K562 (cell line): Measurements from ENCODE around the gene DOCK3. TPM values are rescaled to one million over a fixed set of nuclear protein-coding genes. Genes with fewer than 3 reads are reported as not detected.

Source experiments
- ATAC-seq: fragments of 200-7000 bp; cut with Tn5 transposase; 3 replicates; pipeline ENCODE4 v1.9.1; 2020; ENCODE audit warnings: moderate library complexity
- BruUV-seq: library from RNA; stranded (reverse); fragments of 400-500 nt; replicated peaks from 2 replicates; lab custom pipeline; 2021; lab: Mats Ljungman, UMichigan
- CTCF ChIA-PET: fragments of 300-600 bp; formaldehyde crosslinking; extraction: SDS; loops from one replicate; lab custom pipeline; 2021; ENCODE audit warnings: low intra/inter-chr PET ratio; lab: Yijun Ruan, JAX
- POLR2A ChIA-PET: fragments of 300-600, 350-650 bp; sonication (Branson Sonifier 250); formaldehyde crosslinking; extraction: SDS; loops from one replicate; lab custom pipeline; 2021; ENCODE audit warnings: antibody characterized with exemption, inconsistent platforms; lab: Yijun Ruan, JAX
- DNase-seq, 4 experiments: peaks; one replicate each; pipeline versions ENCODE4 v3.0.0 to v3.0.0-alpha.2; 2011 to 2018; ENCODE audit warnings: low spot score in 3 of 4, mixed read lengths in 3 of 4; ENCODE audit errors: extremely low read depth in 1 of 4
- FAIRE-seq: peaks from 2 replicates; lab custom pipeline; 2011; peaks lifted over from hg19 to GRCh38; lab: Jason Lieb, UNC
- H2AFZ ChIP-seq: 2 replicates; pipeline ENCODE4 v1.6.0; 2011; ENCODE audit warnings: low read depth, low read length, control low read depth, inconsistent platforms
- H3K27ac ChIP-seq: fragments of 200-600 bp; 3 replicates; pipeline ENCODE4 v1.8.0; 2011; ENCODE audit warnings: low read depth, mild to moderate bottlenecking, control low read depth, inconsistent platforms, low read length, moderate library complexity, mixed read lengths; ENCODE audit errors: extremely low read depth
- H3K27me3 ChIP-seq, 2 experiments: fragments of 300-600 bp in 1 of 2; 2 replicates in 1 of 2; 3 replicates in 1 of 2; pipeline versions ENCODE4 v1.6.0 to v1.8.0; 2011; ENCODE audit warnings: inconsistent platforms in 2 of 2, low read length in 2 of 2, mild to moderate bottlenecking in 1 of 2, mixed read lengths in 1 of 2, moderate library complexity in 1 of 2; ENCODE audit not compliant: control insufficient read depth in 2 of 2, insufficient read depth in 2 of 2
- H3K36me3 ChIP-seq: fragments of 300-600 bp; 3 replicates; pipeline ENCODE4 v1.8.0; 2011; ENCODE audit warnings: mild to moderate bottlenecking, low read length, inconsistent platforms; ENCODE audit not compliant: control insufficient read depth, insufficient read depth
- H3K4me1 ChIP-seq, 2 experiments: fragments of 200-600 bp in 1 of 2; replicated peaks in 1 of 2; 2 replicates in 1 of 2; 3 replicates in 1 of 2; pipeline versions ENCODE4 v1.5.1 to v1.8.0; 2011; ENCODE audit warnings: inconsistent platforms in 2 of 2, low read length in 2 of 2, mild to moderate bottlenecking in 1 of 2, mixed read lengths in 1 of 2, moderate library complexity in 1 of 2; ENCODE audit not compliant: control insufficient read depth in 2 of 2, insufficient read depth in 2 of 2
- H3K4me2 ChIP-seq: 2 replicates; pipeline ENCODE4 v1.6.1; 2011; ENCODE audit warnings: low read length, control low read depth, inconsistent platforms, mixed read lengths; ENCODE audit not compliant: insufficient read depth
- H3K4me3 ChIP-seq: fragments of 200-600 bp; sonication (generic), shearing (Covaris generic); 2 replicates; pipeline ENCODE4 v1.5.1; 2016; ENCODE audit warnings: control low read depth, inconsistent platforms
- H3K79me2 ChIP-seq: fragments of 200-600 bp; 3 replicates; pipeline ENCODE4 v1.8.0; 2011; ENCODE audit warnings: low read length, inconsistent platforms; ENCODE audit not compliant: control insufficient read depth, insufficient read depth
- H3K9ac ChIP-seq, 2 experiments: 2 replicates each; pipeline versions ENCODE4 v1.6.0 to v1.6.1; 2011; ENCODE audit warnings: low read depth in 2 of 2, low read length in 2 of 2, control low read depth in 1 of 2, inconsistent platforms in 1 of 2, mild to moderate bottlenecking in 1 of 2, mixed read lengths in 1 of 2; ENCODE audit not compliant: insufficient read depth in 1 of 2
- H3K9me1 ChIP-seq: one replicate; pipeline ENCODE4 v1.6.0; 2011; ENCODE audit warnings: inconsistent platforms, mild to moderate bottlenecking, low read length, moderate library complexity; ENCODE audit not compliant: control insufficient read depth, insufficient read depth
- H3K9me3 ChIP-seq: replicated peaks from 2 replicates; pipeline ENCODE4 v1.5.1; 2011; ENCODE audit warnings: low read depth, low read length, inconsistent platforms; ENCODE audit not compliant: control insufficient read depth, insufficient read depth
- H4K20me1 ChIP-seq: replicated peaks from 2 replicates; pipeline ENCODE4 v1.6.1; 2011; ENCODE audit warnings: low read length, inconsistent platforms, mixed read lengths; ENCODE audit not compliant: control insufficient read depth, insufficient read depth
- CAMTA2 ChIP-seq: fragments of 250-450 bp; sonication (Bioruptor Pico); conservative IDR thresholded peaks from 2 replicates; pipeline ENCODE4 v1.5.1; 2022
- DACH1 ChIP-seq: fragments of 450-650 bp; IDR thresholded peaks from 2 replicates; pipeline ENCODE4 v1.6.1; 2018; ENCODE audit not compliant: partially characterized antibody
- E2F4 ChIP-seq: sonication (generic); formaldehyde crosslinking; IDR thresholded peaks from 2 replicates; pipeline ENCODE4 v1.8.0; 2022; ENCODE audit warnings: mild to moderate bottlenecking, low read depth, missing genetic modification reagents
- ESRRB ChIP-seq: fragments of 250-450 bp; sonication (Bioruptor Pico); IDR thresholded peaks from 2 replicates; pipeline ENCODE4 v1.5.0; 2020; ENCODE audit warnings: mild to moderate bottlenecking, moderate library complexity, borderline replicate concordance
- HDAC1 ChIP-seq, 2 experiments: fragments of 450-650 bp; IDR thresholded peaks; 2 replicates each; pipeline ENCODE4 v1.6.1; 2016 to 2017; ENCODE audit warnings: inconsistent platforms in 1 of 2, mild to moderate bottlenecking in 1 of 2, moderate library complexity in 1 of 2
- IFI16 ChIP-seq: fragments of 250-450 bp; sonication (Bioruptor Pico); IDR thresholded peaks from 2 replicates; pipeline ENCODE4 v2.1.2; 2022; ENCODE audit warnings: mild to moderate bottlenecking, inconsistent platforms
- KAT2B ChIP-seq: IDR thresholded peaks from one replicate; pipeline ENCODE4 v1.6.1; 2012; ENCODE audit warnings: low read depth, mild to moderate bottlenecking, control low read depth, inconsistent platforms, low read length, moderate library complexity
- LEF1 ChIP-seq: fragments of 450-650 bp; IDR thresholded peaks from 2 replicates; pipeline ENCODE4 v1.6.1; 2016; ENCODE audit warnings: mild to moderate bottlenecking
- MEF2A ChIP-seq: IDR thresholded peaks from 2 replicates; pipeline ENCODE4 v1.6.1; 2011; ENCODE audit warnings: low read depth, mild to moderate bottlenecking, low read length, moderate library complexity; ENCODE audit not compliant: control insufficient read depth
- TSHZ1 ChIP-seq: fragments of 250-450 bp; sonication (Bioruptor Pico); IDR thresholded peaks from 2 replicates; pipeline ENCODE4 v1.4.0; 2020; ENCODE audit warnings: mild to moderate bottlenecking, moderate library complexity
- ZNF212 ChIP-seq: fragments of 450-650 bp; formaldehyde crosslinking; IDR thresholded peaks from 2 replicates; pipeline ENCODE4 v1.4.0; 2020; ENCODE audit warnings: mild to moderate bottlenecking
- in situ Hi-C: fragments of 300-500 bp; cut with MboI; formaldehyde crosslinking; loops from 4 replicates; pipeline ENCODE4 v1.15.0; 2018; ENCODE audit warnings: inconsistent platforms, mixed read lengths
- intact Hi-C: fragments of 100-400 bp; cut with micrococcal nuclease; formaldehyde crosslinking; loops from 2 replicates; pipeline ENCODE4 v1.14.2; 2022
- polyA plus RNA-seq, 8 experiments: library from polyadenylated mRNA; depleted of rRNA in 4 of 8; stranded (reverse) in 5 of 8; unstranded in 3 of 8; fragments of >200 nt; fragmentation: Nextera tagmentation in 2 of 8; fragmentation: Illumina TruSeq in 1 of 8; extraction: Ambion mirVana in 2 of 8; extraction: Trizol in 1 of 8; gene quantifications; 2 replicates each; pipeline versions ENCODE4 v1.2.1 to v1.2.3, GENCODE V29; 2011 to 2014; ENCODE audit warnings: inconsistent platforms in 1 of 8, missing spikeins in 1 of 8
- total RNA-seq, 7 experiments: library from RNA; depleted of rRNA in 6 of 7; stranded (reverse); fragments of >200 nt in 6 of 7; fragmentation: Illumina TruSeq in 2 of 7; extraction: Trizol in 2 of 7; gene quantifications; 2 replicates each; pipeline versions ENCODE4 v1.2.1 to v1.2.3, GENCODE V29; 2011 to 2021; ENCODE audit warnings: low replicate concordance in 1 of 7
- TF ChIP-seq, protein P1 (sequence below): IDR thresholded peaks from 2 replicates; pipeline ENCODE4 v1.6.1; 2011; ENCODE audit warnings: borderline replicate concordance, low read depth, mild to moderate bottlenecking, moderate library complexity, low read length; ENCODE audit not compliant: insufficient read depth, poor library complexity, severe bottlenecking
- TF ChIP-seq, protein P2 (sequence below): sonication (generic); formaldehyde crosslinking; IDR thresholded peaks from 2 replicates; pipeline ENCODE4 v1.8.1; 2023; ENCODE audit warnings: mild to moderate bottlenecking, missing genetic modification reagents

The DOCK3 gene
- total and polyA plus RNA-seq, 9 of the 15 experiments (the other 6 are each of a cell fraction or from before 2014, with no cell fraction given), result under 0.01 to 0.03 (median 0.01) TPM; not detected in 4

DNA sequence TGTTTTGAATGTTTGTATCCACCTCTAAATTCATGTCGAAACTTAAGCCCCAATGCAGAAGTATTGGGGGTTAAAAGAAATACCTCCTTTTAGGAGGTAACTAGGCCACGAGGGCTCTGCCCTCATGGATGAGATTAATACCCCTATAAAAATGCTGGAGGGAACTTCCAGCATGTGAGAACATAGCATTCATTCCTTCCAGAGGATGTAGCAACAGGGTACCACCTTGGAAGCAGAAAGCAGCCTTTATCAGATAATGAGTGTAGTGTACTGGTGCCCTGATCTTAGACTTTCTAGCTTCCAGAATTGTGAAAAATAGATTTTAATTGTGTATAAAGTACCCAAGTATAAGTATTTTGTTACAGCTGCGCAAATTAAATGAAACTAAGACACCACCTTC is 356.9 kb downstream of the DOCK3 start (continued):
- no peak for TF ChIP-seq MEF2A

DNA sequence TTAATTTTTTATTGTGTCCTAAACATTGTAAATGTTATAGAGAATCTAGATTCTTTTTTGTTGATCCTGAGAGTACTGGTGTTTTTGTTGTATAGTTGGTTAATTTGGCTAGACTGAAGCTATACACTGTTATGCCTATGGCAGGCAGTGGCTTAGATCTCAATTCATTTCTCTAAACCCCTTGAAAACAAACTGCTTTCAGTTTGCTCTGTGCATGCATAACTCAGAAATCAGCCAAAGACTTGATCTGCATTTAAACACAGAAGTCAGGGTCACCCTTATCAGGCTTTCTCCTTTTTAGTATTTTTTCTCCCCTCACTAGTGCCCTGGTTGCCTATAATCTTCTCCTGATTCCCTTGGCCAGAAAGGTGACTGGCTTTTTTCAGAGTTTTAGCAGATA is 360.9 kb downstream of the DOCK3 start:
- BruUV-seq, result no TSS peak
- H3K4me3 ChIP-seq, result no peak overlapping the region
- no peaks in the 10 kb centered on the region for H3K9me3 ChIP-seq
- DNase-seq (no peak), ATAC-seq (no peak), FAIRE-seq (no peak)
- ChIA-PET POLR2A (no interaction called here), CTCF (no interaction called here)
- H3K36me3 ChIP-seq, result no peaks in the 10 kb centered on the region
- no peaks in the 10 kb centered on the region for H3K4me1 ChIP-seq
- H2AFZ ChIP-seq, result no peak overlapping the region
- no peak overlapping the region for H3K27ac ChIP-seq
- no peaks in the 10 kb centered on the region for H3K9me1 ChIP-seq
- in situ Hi-C loops, result no loop called here
- no peaks in the 10 kb centered on the region for H4K20me1 ChIP-seq
- intact Hi-C loops, result no loop called here
- H3K4me2 ChIP-seq, result no peak overlapping the region
- no peaks in the 10 kb centered on the region for H3K27me3 ChIP-seq
- H3K79me2 ChIP-seq, result no peaks in the 10 kb centered on the region
- no peak overlapping the region for H3K9ac ChIP-seq
- TF ChIP-seq TSHZ1 (CRISPR knock-in tag) (no peak), IFI16 (CRISPR knock-in tag) (no peak), ESRRB (CRISPR knock-in tag) (no peak), KAT2B (no peak), CAMTA2 (CRISPR knock-in tag) (no peak), LEF1 (no peak), DACH1 (no peak), ZNF212 (no peak), E2F4 (CRISPR knock-in tag) (no peak), HDAC1 (IDR thresholded peaks at IDR 0.05) (no peak)
- TF ChIP-seq, protein P1, sequence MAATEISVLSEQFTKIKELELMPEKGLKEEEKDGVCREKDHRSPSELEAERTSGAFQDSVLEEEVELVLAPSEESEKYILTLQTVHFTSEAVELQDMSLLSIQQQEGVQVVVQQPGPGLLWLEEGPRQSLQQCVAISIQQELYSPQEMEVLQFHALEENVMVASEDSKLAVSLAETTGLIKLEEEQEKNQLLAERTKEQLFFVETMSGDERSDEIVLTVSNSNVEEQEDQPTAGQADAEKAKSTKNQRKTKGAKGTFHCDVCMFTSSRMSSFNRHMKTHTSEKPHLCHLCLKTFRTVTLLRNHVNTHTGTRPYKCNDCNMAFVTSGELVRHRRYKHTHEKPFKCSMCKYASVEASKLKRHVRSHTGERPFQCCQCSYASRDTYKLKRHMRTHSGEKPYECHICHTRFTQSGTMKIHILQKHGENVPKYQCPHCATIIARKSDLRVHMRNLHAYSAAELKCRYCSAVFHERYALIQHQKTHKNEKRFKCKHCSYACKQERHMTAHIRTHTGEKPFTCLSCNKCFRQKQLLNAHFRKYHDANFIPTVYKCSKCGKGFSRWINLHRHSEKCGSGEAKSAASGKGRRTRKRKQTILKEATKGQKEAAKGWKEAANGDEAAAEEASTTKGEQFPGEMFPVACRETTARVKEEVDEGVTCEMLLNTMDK, result no peak
- TF ChIP-seq, protein P2, sequence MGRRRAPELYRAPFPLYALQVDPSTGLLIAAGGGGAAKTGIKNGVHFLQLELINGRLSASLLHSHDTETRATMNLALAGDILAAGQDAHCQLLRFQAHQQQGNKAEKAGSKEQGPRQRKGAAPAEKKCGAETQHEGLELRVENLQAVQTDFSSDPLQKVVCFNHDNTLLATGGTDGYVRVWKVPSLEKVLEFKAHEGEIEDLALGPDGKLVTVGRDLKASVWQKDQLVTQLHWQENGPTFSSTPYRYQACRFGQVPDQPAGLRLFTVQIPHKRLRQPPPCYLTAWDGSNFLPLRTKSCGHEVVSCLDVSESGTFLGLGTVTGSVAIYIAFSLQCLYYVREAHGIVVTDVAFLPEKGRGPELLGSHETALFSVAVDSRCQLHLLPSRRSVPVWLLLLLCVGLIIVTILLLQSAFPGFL, result no peak
